AG10803 (cell line): Measurements from ENCODE around the gene SYCE1.

Source experiments
- DNase-seq: peaks from one replicate; pipeline ENCODE4 v3.0.0; 2010; ENCODE audit warnings: low read depth
- H3K4me3 ChIP-seq: 2 replicates; pipeline ENCODE4 v1.5.1; 2011; ENCODE audit warnings: mild to moderate bottlenecking, low read length, control low read depth
- CTCF ChIP-seq: conservative IDR thresholded peaks from 2 replicates; pipeline ENCODE4 v1.5.1; 2011; ENCODE audit warnings: mild to moderate bottlenecking, low read length, control low read depth, inconsistent platforms

SYCE1 gene

GRCh38 chr10:133567609-133568286 lies 2.4 kb upstream of the SYCE1 start:
- TF ChIP-seq CTCF, result no peak
- DNase-seq, result no peak
- H3K4me3 ChIP-seq, result no peak overlapping the region

GRCh38 chr10:133567119-133567518 lies 1.7 kb upstream of the SYCE1 start:
- DNase-seq, result no peak
- H3K4me3 ChIP-seq, result no peak overlapping the region
- TF ChIP-seq CTCF, result no peak

GRCh38 chr10:133564816-133565215 lies 567 bp downstream of the SYCE1 start:
- no peak for DNase-seq
- no peak overlapping the region for H3K4me3 ChIP-seq
- no peak for TF ChIP-seq CTCF

GRCh38 chr10:133559216-133559615 lies 6.2 kb downstream of the SYCE1 start:
- no peak for TF ChIP-seq CTCF
- no peak overlapping the region for H3K4me3 ChIP-seq
- no peak for DNase-seq

- H3K4me3 ChIP-seq, result no peak overlapping the region
- no peak for TF ChIP-seq CTCF
- no peak for DNase-seq
Observed at GRCh38 chr10:133557381-133557780, 8.0 kb downstream of the SYCE1 start.

GRCh38 chr10:133555521-133555920 lies 9.9 kb downstream of the SYCE1 start:
- DNase-seq, result no peak
- H3K4me3 ChIP-seq, result no peak overlapping the region
- TF ChIP-seq CTCF, result no peak

- no peak overlapping the region for H3K4me3 ChIP-seq
- DNase-seq, result no peak
- no peak for TF ChIP-seq CTCF
Observed at GRCh38 chr10:133554600-133554999, 10.8 kb downstream of the SYCE1 start.
